ENCODE results near the gene TNIK. TPM values are rescaled to one million over a fixed set of nuclear protein-coding genes. Genes with fewer than 3 reads are reported as not detected.

TNIK gene
- total and polyA plus RNA-seq, 4 donors: 3.7 to 9.8 (median 5.2) TPM

DNA sequence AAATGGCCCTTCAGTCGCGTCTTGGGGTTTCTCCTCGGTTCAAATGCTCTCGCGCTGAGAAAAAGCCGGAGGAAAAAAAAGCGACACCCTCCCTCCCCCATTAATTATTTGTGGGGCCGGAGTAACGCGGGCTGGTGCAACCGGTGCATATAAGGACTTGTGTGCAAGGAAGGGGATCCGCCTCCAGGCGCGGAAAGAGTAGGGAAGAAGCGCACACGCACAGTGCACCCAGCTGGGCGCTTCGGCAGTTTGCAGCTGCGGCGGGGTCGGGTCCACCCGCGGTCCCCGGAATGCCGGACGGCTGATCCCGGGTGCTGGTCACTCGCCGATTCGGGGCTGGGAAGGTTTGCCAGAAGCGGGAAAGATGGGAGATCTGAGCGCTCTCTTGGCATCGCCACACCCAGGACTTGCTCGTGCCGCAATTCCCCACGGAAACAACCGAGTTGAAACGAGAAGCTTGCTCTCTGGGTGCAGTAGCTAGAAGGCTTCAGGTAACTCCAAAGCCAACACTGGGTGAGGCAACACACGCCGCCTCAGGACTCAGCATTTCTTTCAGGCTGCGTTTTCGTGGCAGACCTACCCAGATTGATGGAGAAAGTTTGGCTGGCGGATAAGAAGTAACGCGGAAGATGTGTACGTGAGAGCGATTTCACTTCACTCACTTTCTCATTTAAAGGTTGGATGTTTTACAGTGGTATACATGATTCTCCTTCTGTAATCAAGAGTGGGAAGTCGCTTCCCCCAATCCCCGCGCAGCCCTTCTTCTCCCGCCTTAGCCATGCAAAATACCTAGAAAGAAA lies 720 bp upstream of the TNIK start (continued):
- TF ChIP-seq, protein P1, sequence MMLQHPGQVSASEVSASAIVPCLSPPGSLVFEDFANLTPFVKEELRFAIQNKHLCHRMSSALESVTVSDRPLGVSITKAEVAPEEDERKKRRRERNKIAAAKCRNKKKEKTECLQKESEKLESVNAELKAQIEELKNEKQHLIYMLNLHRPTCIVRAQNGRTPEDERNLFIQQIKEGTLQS (IDR thresholded peaks at IDR 0.05): peak; percentile 34
- TF ChIP-seq, protein P2, sequence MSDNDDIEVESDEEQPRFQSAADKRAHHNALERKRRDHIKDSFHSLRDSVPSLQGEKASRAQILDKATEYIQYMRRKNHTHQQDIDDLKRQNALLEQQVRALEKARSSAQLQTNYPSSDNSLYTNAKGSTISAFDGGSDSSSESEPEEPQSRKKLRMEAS (IDR thresholded peaks at IDR 0.05): peak; percentile 32
- TF ChIP-seq, protein P3, sequence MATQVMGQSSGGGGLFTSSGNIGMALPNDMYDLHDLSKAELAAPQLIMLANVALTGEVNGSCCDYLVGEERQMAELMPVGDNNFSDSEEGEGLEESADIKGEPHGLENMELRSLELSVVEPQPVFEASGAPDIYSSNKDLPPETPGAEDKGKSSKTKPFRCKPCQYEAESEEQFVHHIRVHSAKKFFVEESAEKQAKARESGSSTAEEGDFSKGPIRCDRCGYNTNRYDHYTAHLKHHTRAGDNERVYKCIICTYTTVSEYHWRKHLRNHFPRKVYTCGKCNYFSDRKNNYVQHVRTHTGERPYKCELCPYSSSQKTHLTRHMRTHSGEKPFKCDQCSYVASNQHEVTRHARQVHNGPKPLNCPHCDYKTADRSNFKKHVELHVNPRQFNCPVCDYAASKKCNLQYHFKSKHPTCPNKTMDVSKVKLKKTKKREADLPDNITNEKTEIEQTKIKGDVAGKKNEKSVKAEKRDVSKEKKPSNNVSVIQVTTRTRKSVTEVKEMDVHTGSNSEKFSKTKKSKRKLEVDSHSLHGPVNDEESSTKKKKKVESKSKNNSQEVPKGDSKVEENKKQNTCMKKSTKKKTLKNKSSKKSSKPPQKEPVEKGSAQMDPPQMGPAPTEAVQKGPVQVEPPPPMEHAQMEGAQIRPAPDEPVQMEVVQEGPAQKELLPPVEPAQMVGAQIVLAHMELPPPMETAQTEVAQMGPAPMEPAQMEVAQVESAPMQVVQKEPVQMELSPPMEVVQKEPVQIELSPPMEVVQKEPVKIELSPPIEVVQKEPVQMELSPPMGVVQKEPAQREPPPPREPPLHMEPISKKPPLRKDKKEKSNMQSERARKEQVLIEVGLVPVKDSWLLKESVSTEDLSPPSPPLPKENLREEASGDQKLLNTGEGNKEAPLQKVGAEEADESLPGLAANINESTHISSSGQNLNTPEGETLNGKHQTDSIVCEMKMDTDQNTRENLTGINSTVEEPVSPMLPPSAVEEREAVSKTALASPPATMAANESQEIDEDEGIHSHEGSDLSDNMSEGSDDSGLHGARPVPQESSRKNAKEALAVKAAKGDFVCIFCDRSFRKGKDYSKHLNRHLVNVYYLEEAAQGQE (IDR thresholded peaks at IDR 0.05): no peak

DNA sequence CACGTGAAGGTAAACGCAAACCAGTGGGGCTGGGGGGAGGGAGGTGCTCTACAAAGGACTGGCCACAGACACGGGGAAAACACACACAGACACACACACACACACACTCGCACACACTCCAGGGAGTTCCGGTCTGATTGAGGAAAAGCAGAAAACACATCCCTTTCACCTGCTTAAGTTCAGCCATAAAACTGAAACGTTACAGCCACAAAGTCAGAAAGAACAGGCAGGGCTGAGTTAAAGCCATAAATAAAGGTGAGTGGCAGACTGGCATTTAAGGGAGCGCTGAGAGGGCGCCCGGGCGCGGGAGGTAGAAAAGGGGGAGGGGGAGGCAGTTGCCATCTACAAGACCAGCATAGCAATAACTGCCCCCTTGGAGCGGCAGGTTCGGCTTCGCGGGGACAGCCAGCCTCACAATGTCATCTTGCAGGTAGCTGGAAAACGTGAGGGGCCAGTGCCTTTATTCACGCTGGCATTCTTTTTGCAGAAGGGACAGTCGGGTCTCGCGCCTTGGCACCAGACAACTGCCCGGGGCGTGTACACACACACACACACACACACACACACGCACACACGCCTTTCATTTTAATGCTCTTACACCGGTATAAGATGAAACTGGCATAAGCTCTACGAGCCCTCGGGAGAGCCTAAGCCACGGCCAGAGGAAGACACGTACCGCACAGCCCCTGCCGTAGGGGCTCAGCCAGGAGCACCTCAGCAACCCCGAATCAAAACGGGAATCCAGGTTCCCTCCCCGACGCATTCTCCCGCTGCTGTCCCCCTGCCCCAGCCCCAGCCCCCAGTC lies 866 bp downstream of the TNIK start:
- Histone ChIP-seq H3K9me3 (ENCODE audit: control insufficient read depth in 4 of 4, low read length in 3 of 4) (no peaks in the 10 kb centered on the region), H3K27me3 (ENCODE audit: control insufficient read depth in 4 of 4, insufficient read depth in 4 of 4, low read length in 3 of 4) (no peaks in the 10 kb centered on the region), H3K4me1 (ENCODE audit: control insufficient read depth in 4 of 4, insufficient read depth in 4 of 4, low read length in 3 of 4) (peaks cover 4 to 25% (median 12%) of the 10 kb centered on the region in 4 donors), H3K9ac (ENCODE audit: low read depth in 1 of 2, low read length in 2 of 2) (peak overlapping the region; percentile 31 to 39), H3K4me3 (ENCODE audit: low read depth in 1 of 3, low read length in 3 of 3) (peak overlapping the region; percentile 82 to 93 (median 92)), H3K36me3 (ENCODE audit: control insufficient read depth in 4 of 4, insufficient read depth in 3 of 4, low read depth in 1 of 4, low read length in 3 of 4) (no peaks in the 10 kb centered on the region), H3K27ac (ENCODE audit: low read depth in 1 of 2, low read length in 2 of 2) (peak overlapping the region in 1 of 2 donors; percentile 23)
- under 1% methylated on average over 36 of the region's 36 CpGs for WGBS
- DNase-seq (ENCODE audit: low spot score): peak; percentile 51
- TF ChIP-seq SP1 (IDR thresholded peaks at IDR 0.05): no peak
- no peak for TF ChIP-seq NR2F2 (IDR thresholded peaks at IDR 0.05)
- TF ChIP-seq HNF4A (conservative IDR thresholded peaks at IDR 0.05): no peak
- TF ChIP-seq, protein P1 (IDR thresholded peaks at IDR 0.05): no peak
- peak in 1 of 2 donors; percentile 3 for TF ChIP-seq RAD21 (IDR thresholded peaks at IDR 0.05)

DNA sequence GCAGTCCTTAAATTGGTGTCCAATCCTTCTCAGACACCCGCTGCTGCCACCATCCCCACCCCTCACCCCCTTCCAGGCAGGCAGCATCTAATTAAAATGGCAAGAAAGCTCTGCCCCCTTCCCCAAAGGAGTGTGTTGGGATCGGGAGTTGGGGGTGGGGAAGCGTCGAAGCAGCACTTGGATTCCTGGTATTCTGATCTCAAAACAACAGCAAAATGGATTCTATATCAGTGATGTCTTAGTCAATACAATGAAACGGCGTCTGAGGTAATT lies 1.4 kb downstream of the TNIK start:
- no peaks in the 10 kb centered on the region for H3K36me3 ChIP-seq (ENCODE audit: control insufficient read depth in 4 of 4, insufficient read depth in 3 of 4, low read depth in 1 of 4, low read length in 3 of 4)
- DNase-seq (ENCODE audit: low spot score): no peak
- no peaks in the 10 kb centered on the region for H3K27me3 ChIP-seq (ENCODE audit: control insufficient read depth in 4 of 4, insufficient read depth in 4 of 4, low read length in 3 of 4)
- no peaks in the 10 kb centered on the region for H3K9me3 ChIP-seq (ENCODE audit: control insufficient read depth in 4 of 4, low read length in 3 of 4)
- H3K27ac ChIP-seq (ENCODE audit: low read depth in 1 of 2, low read length in 2 of 2): no peak overlapping the region
- H3K4me3 ChIP-seq (ENCODE audit: low read depth in 1 of 3, low read length in 3 of 3): peak overlapping the region; percentile 82 to 93 (median 92)
- 10% methylated on average over 6 of the region's 6 CpGs for WGBS
- TF ChIP-seq YY1 (IDR thresholded peaks at IDR 0.05) (no peak), FOXA1 (IDR thresholded peaks at IDR 0.05) (no peak), RXRA (IDR thresholded peaks at IDR 0.05) (no peak), SP1 (IDR thresholded peaks at IDR 0.05) (no peak), HNF4A (conservative IDR thresholded peaks at IDR 0.05) (no peak), HNF4G (IDR thresholded peaks at IDR 0.05) (no peak), EGR1 (IDR thresholded peaks at IDR 0.05; ENCODE audit: low read depth in 2 of 2) (no peak), JUND (IDR thresholded peaks at IDR 0.05) (no peak), FOXA2 (IDR thresholded peaks at IDR 0.05) (no peak), GABPA (IDR thresholded peaks at IDR 0.05 in 1 of 2, conservative IDR thresholded peaks at IDR 0.05 in 1 of 2) (no peak)
- TF ChIP-seq, protein P4, sequence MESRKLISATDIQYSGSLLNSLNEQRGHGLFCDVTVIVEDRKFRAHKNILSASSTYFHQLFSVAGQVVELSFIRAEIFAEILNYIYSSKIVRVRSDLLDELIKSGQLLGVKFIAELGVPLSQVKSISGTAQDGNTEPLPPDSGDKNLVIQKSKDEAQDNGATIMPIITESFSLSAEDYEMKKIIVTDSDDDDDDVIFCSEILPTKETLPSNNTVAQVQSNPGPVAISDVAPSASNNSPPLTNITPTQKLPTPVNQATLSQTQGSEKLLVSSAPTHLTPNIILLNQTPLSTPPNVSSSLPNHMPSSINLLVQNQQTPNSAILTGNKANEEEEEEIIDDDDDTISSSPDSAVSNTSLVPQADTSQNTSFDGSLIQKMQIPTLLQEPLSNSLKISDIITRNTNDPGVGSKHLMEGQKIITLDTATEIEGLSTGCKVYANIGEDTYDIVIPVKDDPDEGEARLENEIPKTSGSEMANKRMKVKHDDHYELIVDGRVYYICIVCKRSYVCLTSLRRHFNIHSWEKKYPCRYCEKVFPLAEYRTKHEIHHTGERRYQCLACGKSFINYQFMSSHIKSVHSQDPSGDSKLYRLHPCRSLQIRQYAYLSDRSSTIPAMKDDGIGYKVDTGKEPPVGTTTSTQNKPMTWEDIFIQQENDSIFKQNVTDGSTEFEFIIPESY (IDR thresholded peaks at IDR 0.05): no peak
- TF ChIP-seq, protein P1 (IDR thresholded peaks at IDR 0.05): no peak
- TF ChIP-seq, protein P2 (IDR thresholded peaks at IDR 0.05): no peak
- TF ChIP-seq, protein P5, sequence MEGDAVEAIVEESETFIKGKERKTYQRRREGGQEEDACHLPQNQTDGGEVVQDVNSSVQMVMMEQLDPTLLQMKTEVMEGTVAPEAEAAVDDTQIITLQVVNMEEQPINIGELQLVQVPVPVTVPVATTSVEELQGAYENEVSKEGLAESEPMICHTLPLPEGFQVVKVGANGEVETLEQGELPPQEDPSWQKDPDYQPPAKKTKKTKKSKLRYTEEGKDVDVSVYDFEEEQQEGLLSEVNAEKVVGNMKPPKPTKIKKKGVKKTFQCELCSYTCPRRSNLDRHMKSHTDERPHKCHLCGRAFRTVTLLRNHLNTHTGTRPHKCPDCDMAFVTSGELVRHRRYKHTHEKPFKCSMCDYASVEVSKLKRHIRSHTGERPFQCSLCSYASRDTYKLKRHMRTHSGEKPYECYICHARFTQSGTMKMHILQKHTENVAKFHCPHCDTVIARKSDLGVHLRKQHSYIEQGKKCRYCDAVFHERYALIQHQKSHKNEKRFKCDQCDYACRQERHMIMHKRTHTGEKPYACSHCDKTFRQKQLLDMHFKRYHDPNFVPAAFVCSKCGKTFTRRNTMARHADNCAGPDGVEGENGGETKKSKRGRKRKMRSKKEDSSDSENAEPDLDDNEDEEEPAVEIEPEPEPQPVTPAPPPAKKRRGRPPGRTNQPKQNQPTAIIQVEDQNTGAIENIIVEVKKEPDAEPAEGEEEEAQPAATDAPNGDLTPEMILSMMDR (IDR thresholded peaks at IDR 0.05; ENCODE audit: low read depth, low read length, missing input control): no peak
- H3K4me1 ChIP-seq (ENCODE audit: control insufficient read depth in 4 of 4, insufficient read depth in 4 of 4, low read length in 3 of 4): peaks cover 4 to 25% (median 12%) of the 10 kb centered on the region in 4 donors
- peak overlapping the region; percentile 31 to 39 for H3K9ac ChIP-seq (ENCODE audit: low read depth in 1 of 2, low read length in 2 of 2)
